GM23338 (cell line): ENCODE measurements around the gene SRGAP3. TPM values are rescaled to one million over a fixed set of nuclear protein-coding genes. Genes with fewer than 3 reads are reported as not detected.

Experiments
- ATAC-seq: fragments of 200-7000 bp; cut with Tn5 transposase; 3 replicates; pipeline ENCODE4 v1.9.1; 2020
- DNase-seq: peaks from one replicate; pipeline ENCODE4 v3.0.0-alpha.2; 2015; ENCODE audit warnings: low spot score
- H2AFZ ChIP-seq: fragments of 200-600 bp; sonication (generic); 2 replicates; pipeline ENCODE4 v1.8.0; 2016; ENCODE audit warnings: antibody characterized with exemption, mild to moderate bottlenecking, moderate library complexity
- H3F3A ChIP-seq: fragments of 200-600 bp; sonication (generic); replicated peaks from 2 replicates; pipeline ENCODE4 v1.8.0; 2017; ENCODE audit warnings: antibody characterized with exemption, mixed run types, low read depth
- H3K27ac ChIP-seq: fragments of 200-600 bp; sonication (generic); 2 replicates; pipeline ENCODE4 v1.6.1; 2016; ENCODE audit warnings: low read depth
- H3K27me3 ChIP-seq: fragments of 200-600 bp; sonication (generic); 2 replicates; pipeline ENCODE4 v1.8.0; 2016; ENCODE audit warnings: mild to moderate bottlenecking, mixed run types, moderate library complexity; ENCODE audit not compliant: insufficient read depth
- H3K36me3 ChIP-seq: fragments of 200-600 bp; sonication (generic); 2 replicates; pipeline ENCODE4 v1.8.0; 2016; ENCODE audit warnings: mild to moderate bottlenecking; ENCODE audit not compliant: insufficient read depth
- H3K4me1 ChIP-seq: fragments of 200-600 bp; sonication (generic); 2 replicates; pipeline ENCODE4 v1.8.0; 2016; ENCODE audit warnings: mild to moderate bottlenecking, moderate library complexity; ENCODE audit not compliant: insufficient read depth
- H3K4me2 ChIP-seq: fragments of 200-600 bp; sonication (generic); 2 replicates; pipeline ENCODE4 v1.7.1; 2017; ENCODE audit warnings: mixed run types
- H3K4me3 ChIP-seq: fragments of 200-600 bp; sonication (generic); 2 replicates; pipeline ENCODE4 v1.6.1; 2016; ENCODE audit warnings: mixed run types
- H3K79me2 ChIP-seq: fragments of 200-600 bp; sonication (generic); replicated peaks from 2 replicates; pipeline ENCODE4 v1.8.0; 2017; ENCODE audit warnings: mild to moderate bottlenecking; ENCODE audit not compliant: insufficient read depth
- H3K9me2 ChIP-seq: fragments of 200-600 bp; sonication (generic); 2 replicates; pipeline ENCODE4 v1.8.0; 2017; ENCODE audit not compliant: insufficient read depth
- H4K20me1 ChIP-seq: fragments of 200-600 bp; sonication (generic); replicated peaks from 2 replicates; pipeline ENCODE4 v1.8.0; 2017; ENCODE audit warnings: mild to moderate bottlenecking; ENCODE audit not compliant: insufficient read depth
- H3K27ac Mint-ChIP-seq: 2 replicates; pipeline ENCODE4 v1.8.0; 2020; ENCODE audit warnings: inconsistent platforms, mild to moderate bottlenecking, moderate library complexity, mixed read lengths
- H3K27me3 Mint-ChIP-seq: 3 replicates; pipeline ENCODE4 v1.8.0; 2022; ENCODE audit warnings: low read depth, mild to moderate bottlenecking, moderate library complexity, mixed read lengths, inconsistent platforms; ENCODE audit not compliant: insufficient read depth, poor library complexity
- H3K36me3 Mint-ChIP-seq: 3 replicates; pipeline ENCODE4 v1.8.0; 2021; ENCODE audit warnings: low read depth, mild to moderate bottlenecking, inconsistent platforms, moderate library complexity, mixed read lengths
- H3K4me1 Mint-ChIP-seq: 3 replicates; pipeline ENCODE4 v1.8.0; 2020; ENCODE audit warnings: mild to moderate bottlenecking, inconsistent platforms, mixed read lengths
- H3K4me3 Mint-ChIP-seq: 3 replicates; pipeline ENCODE4 v1.8.0; 2021; ENCODE audit warnings: moderate library complexity, mild to moderate bottlenecking, inconsistent platforms, mixed read lengths
- H3K9me3 Mint-ChIP-seq: 3 replicates; pipeline ENCODE4 v1.8.0; 2020; ENCODE audit warnings: moderate library complexity, mild to moderate bottlenecking, inconsistent platforms, mixed read lengths
- CREB1 ChIP-seq: fragments of 250-450 bp; sonication (Bioruptor Pico); IDR thresholded peaks from 2 replicates; pipeline ENCODE4 v1.5.0; 2020; ENCODE audit warnings: low read depth, mild to moderate bottlenecking, moderate library complexity
- ETS1 ChIP-seq: IDR thresholded peaks from 2 replicates; pipeline ENCODE4 v1.6.1; 2016; ENCODE audit warnings: antibody characterized with exemption
- EZH2 ChIP-seq: fragments of 200-600 bp; sonication (generic); IDR thresholded peaks from one replicate; pipeline ENCODE4 v1.8.0; 2017; ENCODE audit warnings: antibody characterized with exemption, mild to moderate bottlenecking, low read depth; ENCODE audit not compliant: unreplicated experiment
- EZH2phosphoT487 ChIP-seq: fragments of 200-600 bp; sonication (generic); IDR thresholded peaks from one replicate; pipeline ENCODE4 v1.8.1; 2018; ENCODE audit warnings: antibody characterized with exemption; ENCODE audit not compliant: unreplicated experiment
- JUNB ChIP-seq: IDR thresholded peaks from one replicate; pipeline ENCODE4 v1.6.1; 2016; ENCODE audit warnings: antibody characterized with exemption; ENCODE audit not compliant: unreplicated experiment
- NANOG ChIP-seq: IDR thresholded peaks from 2 replicates; pipeline ENCODE4 v1.6.1; 2016; ENCODE audit warnings: antibody characterized with exemption, borderline replicate concordance
- POLR2AphosphoS5 ChIP-seq: IDR thresholded peaks from 2 replicates; pipeline ENCODE4 v1.6.1; 2016; ENCODE audit warnings: antibody characterized with exemption, low read depth
- STAT1 ChIP-seq: IDR thresholded peaks from one replicate; pipeline ENCODE4 v1.6.1; 2016; ENCODE audit warnings: antibody characterized with exemption; ENCODE audit not compliant: unreplicated experiment
- ZNF114 ChIP-seq: fragments of 250-450 bp; sonication (Bioruptor Pico); IDR thresholded peaks from 2 replicates; pipeline ENCODE4 v1.5.0; 2020; ENCODE audit warnings: mild to moderate bottlenecking, moderate library complexity
- ZNF331 ChIP-seq: fragments of 250-450 bp; sonication (Bioruptor Pico); IDR thresholded peaks from 2 replicates; pipeline ENCODE4 v1.5.0; 2020; ENCODE audit warnings: low read depth, mild to moderate bottlenecking, moderate library complexity
- ZNF462 ChIP-seq: fragments of 250-450 bp; sonication (Bioruptor Pico); IDR thresholded peaks from 2 replicates; pipeline ENCODE4 v1.5.0; 2020; ENCODE audit warnings: mild to moderate bottlenecking, moderate library complexity
- polyA plus RNA-seq: library from polyadenylated mRNA; unstranded; fragments of >200 nt; fragmentation: Nextera tagmentation; extraction: Ambion mirVana; gene quantifications from 2 replicates; pipeline ENCODE4 v1.2.1, GENCODE V29; 2016
- total RNA-seq: library from RNA; depleted of rRNA; stranded (reverse); fragments of >200 nt; shearing (Covaris generic); gene quantifications from 2 replicates; pipeline ENCODE4 v1.2.3, GENCODE V29; 2014
- TF ChIP-seq, protein P1 (sequence below): IDR thresholded peaks from one replicate; pipeline ENCODE4 v1.6.1; 2018; ENCODE audit warnings: antibody characterized with exemption; ENCODE audit not compliant: unreplicated experiment
- TF ChIP-seq, protein P2 (sequence below), 2 experiments: fragments of 200-600 bp in 1 of 2; sonication (generic) in 1 of 2; conservative IDR thresholded peaks; 2 replicates each; pipeline versions ENCODE4 v1.5.1 to v1.6.1; 2016 to 2017; ENCODE audit warnings: antibody characterized with exemption in 2 of 2, low read depth in 2 of 2, mild to moderate bottlenecking in 2 of 2, moderate library complexity in 1 of 2

The SRGAP3 gene
- total and polyA plus RNA-seq, 2 experiments from 2014 or later = 6.4 to 9.4 TPM

DNA sequence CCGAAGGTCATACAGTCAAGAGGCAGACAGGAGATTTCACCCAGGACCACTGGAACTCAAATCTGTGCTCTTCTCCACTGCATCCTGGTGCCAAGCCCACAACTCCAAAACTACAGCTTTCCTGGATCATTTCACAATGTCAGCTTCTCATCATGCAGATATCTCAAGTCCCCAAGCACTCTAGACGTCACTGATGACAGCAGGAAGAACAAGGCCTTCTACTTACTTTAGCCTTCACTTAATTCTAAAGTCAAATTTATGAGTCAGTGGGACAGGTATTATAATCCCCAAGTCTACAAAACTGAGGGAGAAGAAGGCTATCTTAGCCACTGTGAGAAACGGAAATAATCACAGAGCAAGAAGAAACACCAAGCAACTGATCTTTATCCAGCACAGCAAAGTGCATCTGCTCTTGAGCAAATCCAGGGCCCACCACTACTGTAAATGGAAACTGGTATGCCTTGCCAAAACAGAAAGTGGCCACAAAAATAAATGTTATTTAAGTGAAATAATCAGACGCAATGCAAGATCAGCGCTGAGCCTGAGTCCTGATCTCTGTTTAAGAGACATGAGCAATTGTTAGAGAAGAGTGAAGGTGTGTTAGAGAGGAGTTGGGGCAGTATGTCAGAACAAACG is 287.1 kb downstream of the SRGAP3 start:
- no peaks in the 10 kb centered on the region for H3K9me3 Mint-ChIP-seq
- peaks cover 27% of the 10 kb centered on the region for H3K4me1 Mint-ChIP-seq
- Histone ChIP-seq H3K9me2 (no peaks in the 10 kb centered on the region), H3K27ac (no peak overlapping the region), H3K27me3 (no peaks in the 10 kb centered on the region), H3K4me1 (peaks cover 13% of the 10 kb centered on the region), H3K4me3 (peak overlapping the region; percentile 91), H3K4me2 (peak overlapping the region; percentile 97), H3K36me3 (peaks cover 9% of the 10 kb centered on the region; the same call in 1 of the 2 replicates), H4K20me1 (peaks cover 24% of the 10 kb centered on the region), H3F3A (no peaks in the 10 kb centered on the region), H2AFZ (0 out of 2 replicates have a peak overlapping the region, but pooled peaks have one; percentile 73), H3K79me2 (peaks cover 53% of the 10 kb centered on the region)
- H3K4me3 Mint-ChIP-seq = peak overlapping the region; percentile 95
- peaks cover 10% of the 10 kb centered on the region; the same call in 2 of the 3 replicates for H3K36me3 Mint-ChIP-seq
- no peak for TF ChIP-seq POLR2AphosphoS5
- TF ChIP-seq ZNF462 = no peak
- TF ChIP-seq, protein P1, sequence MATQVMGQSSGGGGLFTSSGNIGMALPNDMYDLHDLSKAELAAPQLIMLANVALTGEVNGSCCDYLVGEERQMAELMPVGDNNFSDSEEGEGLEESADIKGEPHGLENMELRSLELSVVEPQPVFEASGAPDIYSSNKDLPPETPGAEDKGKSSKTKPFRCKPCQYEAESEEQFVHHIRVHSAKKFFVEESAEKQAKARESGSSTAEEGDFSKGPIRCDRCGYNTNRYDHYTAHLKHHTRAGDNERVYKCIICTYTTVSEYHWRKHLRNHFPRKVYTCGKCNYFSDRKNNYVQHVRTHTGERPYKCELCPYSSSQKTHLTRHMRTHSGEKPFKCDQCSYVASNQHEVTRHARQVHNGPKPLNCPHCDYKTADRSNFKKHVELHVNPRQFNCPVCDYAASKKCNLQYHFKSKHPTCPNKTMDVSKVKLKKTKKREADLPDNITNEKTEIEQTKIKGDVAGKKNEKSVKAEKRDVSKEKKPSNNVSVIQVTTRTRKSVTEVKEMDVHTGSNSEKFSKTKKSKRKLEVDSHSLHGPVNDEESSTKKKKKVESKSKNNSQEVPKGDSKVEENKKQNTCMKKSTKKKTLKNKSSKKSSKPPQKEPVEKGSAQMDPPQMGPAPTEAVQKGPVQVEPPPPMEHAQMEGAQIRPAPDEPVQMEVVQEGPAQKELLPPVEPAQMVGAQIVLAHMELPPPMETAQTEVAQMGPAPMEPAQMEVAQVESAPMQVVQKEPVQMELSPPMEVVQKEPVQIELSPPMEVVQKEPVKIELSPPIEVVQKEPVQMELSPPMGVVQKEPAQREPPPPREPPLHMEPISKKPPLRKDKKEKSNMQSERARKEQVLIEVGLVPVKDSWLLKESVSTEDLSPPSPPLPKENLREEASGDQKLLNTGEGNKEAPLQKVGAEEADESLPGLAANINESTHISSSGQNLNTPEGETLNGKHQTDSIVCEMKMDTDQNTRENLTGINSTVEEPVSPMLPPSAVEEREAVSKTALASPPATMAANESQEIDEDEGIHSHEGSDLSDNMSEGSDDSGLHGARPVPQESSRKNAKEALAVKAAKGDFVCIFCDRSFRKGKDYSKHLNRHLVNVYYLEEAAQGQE = no peak
- no peak for TF ChIP-seq EZH2
- no peak for TF ChIP-seq STAT1
- no peak for TF ChIP-seq CREB1 (CRISPR knock-in tag)
- no peak for TF ChIP-seq ETS1
- TF ChIP-seq EZH2phosphoT487 = no peak
- TF ChIP-seq ZNF331 (CRISPR knock-in tag) = no peak
- TF ChIP-seq JUNB = no peak
- TF ChIP-seq NANOG = no peak
- TF ChIP-seq, protein P2, sequence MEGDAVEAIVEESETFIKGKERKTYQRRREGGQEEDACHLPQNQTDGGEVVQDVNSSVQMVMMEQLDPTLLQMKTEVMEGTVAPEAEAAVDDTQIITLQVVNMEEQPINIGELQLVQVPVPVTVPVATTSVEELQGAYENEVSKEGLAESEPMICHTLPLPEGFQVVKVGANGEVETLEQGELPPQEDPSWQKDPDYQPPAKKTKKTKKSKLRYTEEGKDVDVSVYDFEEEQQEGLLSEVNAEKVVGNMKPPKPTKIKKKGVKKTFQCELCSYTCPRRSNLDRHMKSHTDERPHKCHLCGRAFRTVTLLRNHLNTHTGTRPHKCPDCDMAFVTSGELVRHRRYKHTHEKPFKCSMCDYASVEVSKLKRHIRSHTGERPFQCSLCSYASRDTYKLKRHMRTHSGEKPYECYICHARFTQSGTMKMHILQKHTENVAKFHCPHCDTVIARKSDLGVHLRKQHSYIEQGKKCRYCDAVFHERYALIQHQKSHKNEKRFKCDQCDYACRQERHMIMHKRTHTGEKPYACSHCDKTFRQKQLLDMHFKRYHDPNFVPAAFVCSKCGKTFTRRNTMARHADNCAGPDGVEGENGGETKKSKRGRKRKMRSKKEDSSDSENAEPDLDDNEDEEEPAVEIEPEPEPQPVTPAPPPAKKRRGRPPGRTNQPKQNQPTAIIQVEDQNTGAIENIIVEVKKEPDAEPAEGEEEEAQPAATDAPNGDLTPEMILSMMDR (conservative IDR thresholded peaks at IDR 0.05; ENCODE audit: low read depth in 2 of 2) = no peak
- no peak for TF ChIP-seq ZNF114 (CRISPR knock-in tag)
- peak overlapping the region; percentile 91; the same call in 1 of the 2 replicates for H3K27ac Mint-ChIP-seq
- DNase-seq (no peak), ATAC-seq (no peak)
- H3K27me3 Mint-ChIP-seq = peaks cover 13% of the 10 kb centered on the region
